Stimulated activated CD8-positive, alpha-beta memory T cell treated with anti-CD3 and anti-CD28 coated beads, Interleukin-15, amount 100 ng/mL, for 24 hours (primary cell): ENCODE data around the gene MAN1C1.
A peak's percentile ranks its signal among the peaks of the same experiment; 100 is the strongest.

Experiments used
- DNase-seq: peaks from one replicate; pipeline ENCODE4 v3.0.0-alpha.2; 2020; ENCODE audit warnings: low read depth

The MAN1C1 gene

GRCh38 chr1:25804244-25804963 lies 187.8 kb downstream of the MAN1C1 start:
- DNase-seq, result no peak

DNA sequence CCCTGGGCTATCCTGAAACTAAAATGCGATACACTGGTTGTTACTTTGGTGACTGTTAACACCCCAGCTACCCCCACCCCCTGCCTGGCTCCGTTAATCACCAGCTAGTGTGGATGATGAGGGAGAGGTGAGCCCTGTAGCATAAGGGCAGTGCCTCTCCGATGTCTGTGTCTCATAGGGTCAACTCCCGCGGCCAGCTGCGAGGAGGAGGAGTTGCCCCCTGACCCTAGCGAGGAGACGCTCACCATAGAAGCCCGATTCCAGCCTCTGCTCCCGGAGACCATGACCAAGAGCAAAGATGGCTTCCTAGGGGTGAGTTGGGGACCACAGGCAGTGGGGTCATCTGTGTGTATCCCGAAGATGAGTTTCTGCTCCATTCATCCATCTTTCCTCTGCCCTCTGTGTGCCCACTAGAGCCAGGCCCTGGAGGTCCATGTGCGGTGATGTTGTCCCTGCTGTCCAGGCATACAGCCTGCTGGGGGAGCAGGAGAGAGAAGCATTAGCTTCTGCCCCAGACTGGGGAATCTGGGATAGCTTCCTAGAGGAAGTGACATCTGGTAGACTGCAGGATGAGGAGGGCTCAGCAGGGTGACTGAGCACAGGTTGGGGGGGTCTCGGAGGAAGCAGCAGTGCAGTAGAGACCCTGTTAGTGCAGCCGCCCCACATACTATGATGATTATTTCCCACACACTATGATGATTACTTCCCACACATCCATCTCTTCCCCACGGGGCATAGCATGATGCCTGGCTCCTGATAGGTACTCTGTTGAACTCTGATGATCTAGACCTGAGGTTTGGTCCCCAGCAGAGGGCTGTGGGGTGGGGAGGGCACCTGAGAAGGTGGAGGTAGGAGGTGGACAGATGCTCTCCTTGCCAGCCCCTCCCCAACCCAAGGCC lies 188.6 kb downstream of the MAN1C1 start:
- no peak for DNase-seq

DNA sequence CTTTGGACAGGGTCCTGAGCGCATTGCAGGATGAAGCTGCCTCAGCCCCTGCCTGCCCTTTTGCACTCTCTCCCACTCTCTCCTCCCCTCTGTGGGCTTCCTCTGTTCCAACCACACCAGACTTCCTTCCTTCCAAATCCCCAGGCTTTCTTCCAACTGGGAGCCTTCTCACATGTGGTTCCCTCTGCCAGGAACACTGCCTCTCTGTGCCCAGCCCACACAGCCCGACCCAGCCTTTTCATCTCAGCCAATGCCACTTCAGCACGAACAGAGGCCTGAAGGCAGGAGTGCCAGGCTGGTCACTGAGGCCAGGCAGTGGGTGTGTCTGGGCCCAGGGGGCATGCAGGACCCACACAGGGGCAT lies 189.3 kb downstream of the MAN1C1 start:
- DNase-seq, result no peak

- DNase-seq, result no peak
Observed at GRCh38 chr1:25806418-25806817, 189.8 kb downstream of the MAN1C1 start.

DNA sequence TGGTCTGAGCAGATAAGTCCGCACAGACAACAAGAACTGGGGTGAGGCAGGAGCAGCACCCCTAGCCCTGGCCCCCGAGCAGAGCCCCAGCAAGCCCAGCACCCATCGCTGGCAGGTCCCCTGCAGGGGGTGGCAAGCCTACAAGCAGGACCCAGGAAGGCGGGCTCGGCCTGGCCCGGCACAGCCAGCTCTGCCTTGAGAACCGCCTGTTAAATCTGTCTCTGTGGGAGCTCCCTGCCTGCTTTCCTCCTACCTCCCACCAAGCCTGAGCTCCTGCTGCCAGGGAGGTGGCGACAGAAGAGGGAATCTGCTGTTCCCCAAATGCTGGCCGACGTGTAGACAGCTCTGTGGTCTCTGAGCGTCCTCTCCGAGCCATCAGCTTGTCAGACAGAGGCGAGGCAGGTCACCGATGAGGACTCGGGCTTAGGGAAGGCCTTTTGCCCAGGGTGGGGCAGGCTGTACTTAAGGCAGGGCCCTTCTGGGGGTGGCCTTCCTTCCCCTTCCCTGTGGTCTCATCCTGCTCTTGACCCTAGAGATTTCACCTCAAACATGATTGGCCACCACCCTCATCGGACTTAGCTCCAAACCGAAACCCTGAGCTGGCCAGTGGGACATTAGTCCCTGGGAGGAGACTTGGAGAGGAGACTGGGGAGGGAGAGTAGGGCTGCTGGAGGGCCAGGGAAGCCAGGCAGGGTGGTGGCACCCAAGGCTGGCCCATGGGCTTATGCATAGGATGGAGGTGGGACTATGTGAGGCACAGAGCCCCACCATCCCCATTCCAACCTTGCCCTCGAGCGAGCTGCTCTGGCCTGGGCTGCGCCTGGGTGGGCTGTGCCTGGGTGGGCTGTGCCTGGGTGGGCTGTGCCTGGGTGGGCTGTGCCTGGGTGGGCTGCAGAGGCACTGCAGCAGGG lies 191.1 kb downstream of the MAN1C1 start:
- DNase-seq, result no peak

DNA sequence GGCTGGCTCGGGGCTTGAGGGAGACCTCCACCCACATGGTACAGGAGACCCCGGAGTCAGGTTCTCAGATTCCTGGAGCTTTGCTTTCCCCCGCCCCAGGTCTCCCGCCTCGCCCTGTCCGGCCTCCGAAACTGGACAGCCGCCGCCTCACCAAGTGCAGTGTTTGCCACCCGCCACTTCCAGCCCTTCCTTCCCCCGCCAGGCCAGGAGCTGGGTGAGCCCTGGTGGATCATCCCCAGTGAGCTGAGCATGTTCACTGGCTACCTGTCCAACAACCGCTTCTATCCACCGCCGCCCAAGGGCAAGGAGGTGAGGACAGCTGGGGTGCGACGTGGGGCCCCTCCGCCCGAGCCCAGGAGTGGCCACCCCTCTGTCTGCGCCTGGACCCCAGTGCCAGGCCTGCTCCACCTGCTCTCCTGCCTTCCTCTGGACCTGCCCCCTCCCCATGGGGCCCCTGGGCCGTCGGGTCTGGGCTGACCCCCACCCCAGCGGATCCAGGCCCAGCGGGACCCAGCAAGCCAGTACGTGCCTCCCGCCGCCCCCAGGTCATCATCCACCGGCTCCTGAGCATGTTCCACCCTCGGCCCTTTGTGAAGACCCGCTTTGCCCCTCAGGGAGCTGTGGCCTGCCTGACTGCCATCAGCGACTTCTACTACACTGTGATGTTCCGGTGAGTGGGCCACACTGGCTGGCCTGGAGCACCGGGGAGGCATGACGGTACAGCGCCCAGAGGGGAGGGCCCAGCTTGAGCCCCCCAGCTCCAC lies 192.1 kb downstream of the MAN1C1 start:
- no peak for DNase-seq

DNA sequence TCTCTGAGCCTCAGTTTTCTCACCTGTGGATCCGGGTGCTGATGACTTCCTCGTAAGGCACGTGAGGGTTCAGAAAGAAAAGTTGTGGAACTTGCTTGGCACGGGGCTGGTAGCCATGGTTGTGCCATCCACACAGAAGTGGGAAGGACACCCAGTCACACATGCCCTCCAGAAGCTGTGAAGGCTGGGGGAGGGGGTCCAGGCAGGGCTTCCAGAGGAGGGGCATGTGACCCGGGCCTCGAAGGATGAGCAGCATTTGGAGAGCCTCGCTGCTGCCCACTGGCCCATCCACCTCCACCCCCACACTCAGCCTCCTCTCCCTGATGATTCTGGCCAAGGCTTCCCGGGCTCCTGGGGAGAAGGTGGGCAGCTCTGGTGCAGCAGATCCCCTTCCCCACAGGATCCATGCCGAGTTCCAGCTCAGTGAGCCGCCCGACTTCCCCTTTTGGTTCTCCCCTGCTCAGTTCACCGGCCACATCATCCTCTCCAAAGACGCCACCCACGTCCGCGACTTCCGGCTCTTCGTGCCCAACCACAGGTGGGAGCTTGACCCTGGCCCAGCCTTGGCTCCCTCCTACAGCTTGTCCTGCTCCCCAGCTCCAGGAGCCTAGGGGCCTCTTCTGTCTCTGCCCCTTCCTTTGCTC lies 192.8 kb downstream of the MAN1C1 start:
- no peak for DNase-seq

DNA sequence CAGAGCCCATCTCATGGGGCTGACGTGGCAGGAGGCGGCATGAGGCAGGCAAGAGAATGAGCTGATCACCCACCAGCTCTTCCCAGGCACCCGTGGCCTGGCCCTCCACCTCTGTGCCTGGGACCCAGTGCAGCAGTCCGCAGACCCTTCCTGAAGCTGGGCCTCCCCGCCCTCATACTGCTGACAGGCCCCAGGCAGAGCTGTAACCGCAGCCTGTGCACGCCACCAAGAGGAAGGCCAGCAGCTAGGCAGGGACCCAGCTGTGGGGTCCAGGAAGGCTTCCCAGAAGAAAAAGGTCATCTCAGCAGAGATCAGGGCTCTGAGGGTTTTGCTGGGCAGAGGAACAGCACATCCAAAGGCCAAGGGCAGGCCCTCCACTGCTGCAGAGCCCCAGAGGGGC lies 193.3 kb downstream of the MAN1C1 start:
- no peak for DNase-seq

GRCh38 chr1:25810341-25811299 lies 194.0 kb downstream of the MAN1C1 start:
- peak; percentile 82 for DNase-seq

DNA sequence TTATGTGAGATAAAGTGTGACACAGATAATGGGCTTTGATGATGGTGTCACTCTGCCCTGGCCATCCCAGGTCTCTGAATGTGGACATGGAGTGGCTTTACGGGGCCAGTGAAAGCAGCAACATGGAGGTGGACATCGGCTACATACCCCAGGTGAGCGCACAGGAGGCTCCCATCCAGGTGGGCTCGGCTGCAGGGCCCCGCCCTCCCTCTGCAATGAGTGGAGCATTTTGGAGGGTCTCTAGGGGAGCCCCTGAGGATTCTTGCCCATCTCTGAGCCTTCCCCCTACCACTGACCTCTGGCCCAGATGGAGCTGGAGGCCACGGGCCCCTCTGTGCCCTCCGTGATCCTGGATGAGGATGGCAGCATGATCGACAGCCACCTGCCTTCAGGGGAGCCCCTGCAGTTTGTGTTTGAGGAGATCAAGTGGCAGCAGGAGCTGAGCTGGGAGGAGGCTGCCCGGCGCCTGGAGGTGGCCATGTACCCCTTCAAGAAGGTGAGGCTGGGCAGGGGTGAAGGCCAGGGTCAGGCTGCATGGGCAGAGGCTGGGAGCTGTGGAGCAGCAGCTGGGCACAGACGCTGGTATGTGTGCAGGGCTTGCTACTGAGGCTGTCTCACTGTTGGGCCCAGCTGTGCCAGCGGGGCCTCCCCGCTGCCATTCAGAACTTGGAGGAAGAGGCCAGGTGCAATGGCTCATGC lies 194.9 kb downstream of the MAN1C1 start:
- no peak for DNase-seq

DNA sequence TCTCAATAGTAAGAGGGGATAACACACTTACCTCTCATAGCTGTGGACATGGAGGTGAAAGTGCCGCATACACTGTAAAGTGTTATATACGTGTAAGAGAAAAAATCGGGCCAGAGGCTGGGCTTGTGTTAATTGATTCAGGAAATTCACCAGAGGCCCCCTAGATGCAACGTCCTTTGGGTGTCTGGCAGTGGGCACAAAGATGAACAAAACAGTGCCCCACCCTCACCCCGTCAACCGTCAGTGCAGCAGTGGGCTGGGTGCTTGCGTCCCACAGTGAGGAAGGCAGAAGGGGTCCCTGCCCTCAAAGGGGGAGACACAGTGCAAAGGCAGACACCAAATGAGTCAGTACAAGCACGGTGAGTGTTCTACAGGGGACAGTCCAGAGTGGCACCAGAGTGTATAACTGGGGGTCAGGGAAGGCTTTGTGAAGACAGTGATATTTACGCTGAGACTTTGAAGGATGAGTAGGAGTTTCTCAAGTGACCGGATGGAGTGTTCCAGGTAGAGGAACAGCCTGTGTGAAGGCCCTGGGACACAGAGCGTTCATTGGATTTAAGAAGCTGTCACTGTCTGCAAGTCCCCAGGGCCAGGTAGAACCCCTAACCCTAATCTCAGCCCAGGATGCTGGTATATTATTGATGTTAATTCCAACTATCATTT lies 196.6 kb downstream of the MAN1C1 start:
- no peak for DNase-seq

DNA sequence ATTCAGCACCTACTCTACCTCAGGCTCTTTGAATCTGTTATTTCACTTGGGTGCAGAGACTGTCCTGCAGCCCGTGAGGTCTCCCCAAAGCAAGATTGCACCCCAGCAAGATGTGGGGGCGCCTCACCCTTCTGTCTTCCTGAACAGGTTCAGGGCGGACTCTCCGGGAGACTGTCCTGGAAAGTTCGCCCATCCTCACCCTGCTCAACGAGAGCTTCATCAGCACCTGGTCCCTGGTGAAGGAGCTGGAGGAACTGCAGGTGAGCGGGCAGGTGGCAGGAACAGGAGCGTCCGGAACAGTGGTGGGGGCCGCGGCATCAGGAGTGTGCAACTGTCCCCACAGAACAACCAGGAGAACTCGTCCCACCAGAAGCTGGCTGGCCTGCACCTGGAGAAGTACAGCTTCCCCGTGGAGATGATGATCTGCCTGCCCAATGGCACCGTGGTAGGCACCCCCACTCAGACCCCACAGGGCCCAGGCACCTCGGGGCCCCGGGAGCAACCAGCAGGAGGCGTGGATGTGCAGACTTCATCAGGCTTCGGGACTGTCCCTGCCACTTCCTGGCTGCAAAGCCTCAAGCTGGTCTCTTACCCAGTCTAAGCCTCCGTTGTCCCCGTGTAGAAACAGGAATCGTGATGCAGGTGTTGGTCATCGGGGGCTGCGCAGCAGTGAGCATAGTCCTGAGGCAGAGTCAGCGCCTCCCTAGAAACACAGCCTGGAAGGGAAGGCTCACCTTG lies 197.3 kb downstream of the MAN1C1 start:
- no peak for DNase-seq

- DNase-seq, result no peak
Observed at GRCh38 chr1:25814549-25815087, 198.0 kb downstream of the MAN1C1 start.

DNA sequence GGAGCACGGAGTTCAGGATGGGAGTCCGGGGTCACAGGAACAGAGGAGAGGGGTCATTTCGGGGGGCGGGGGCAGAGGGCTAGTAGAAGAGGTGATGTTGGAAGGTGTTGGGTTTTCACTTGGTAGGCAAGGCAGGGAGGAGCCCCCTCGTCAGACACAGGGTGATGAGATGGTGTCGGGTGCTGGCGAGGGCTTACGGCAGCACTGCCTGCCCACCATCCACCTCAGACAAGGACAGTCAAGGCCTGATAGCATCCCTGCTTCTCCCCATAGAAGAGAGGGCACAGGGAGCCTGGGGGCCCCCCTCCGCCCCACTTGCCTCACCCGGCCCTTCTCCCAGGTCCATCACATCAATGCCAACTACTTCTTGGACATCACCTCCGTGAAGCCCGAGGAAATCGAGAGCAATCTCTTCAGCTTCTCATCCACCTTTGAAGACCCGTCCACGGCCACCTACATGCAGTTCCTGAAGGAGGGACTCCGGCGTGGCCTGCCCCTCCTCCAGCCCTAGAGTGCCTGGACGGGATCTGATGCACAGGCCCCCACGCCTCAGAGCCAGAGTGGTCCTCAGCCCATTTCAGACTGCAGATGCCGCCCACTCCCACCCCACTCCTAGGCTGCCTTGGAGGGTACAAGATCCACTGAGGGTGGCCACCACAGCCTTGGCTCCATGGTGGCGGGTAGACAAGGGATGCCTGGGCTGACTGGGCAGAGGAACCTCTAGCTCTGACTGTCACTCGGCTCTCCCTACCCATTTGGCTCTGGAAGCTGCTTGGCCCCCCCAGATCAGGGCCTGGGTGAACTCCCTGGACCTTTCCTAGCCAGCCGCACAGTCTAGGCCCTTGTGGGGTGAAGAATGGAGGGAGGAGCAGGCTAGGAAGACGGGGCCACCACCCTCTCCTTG lies 198.9 kb downstream of the MAN1C1 start:
- no peak for DNase-seq

DNA sequence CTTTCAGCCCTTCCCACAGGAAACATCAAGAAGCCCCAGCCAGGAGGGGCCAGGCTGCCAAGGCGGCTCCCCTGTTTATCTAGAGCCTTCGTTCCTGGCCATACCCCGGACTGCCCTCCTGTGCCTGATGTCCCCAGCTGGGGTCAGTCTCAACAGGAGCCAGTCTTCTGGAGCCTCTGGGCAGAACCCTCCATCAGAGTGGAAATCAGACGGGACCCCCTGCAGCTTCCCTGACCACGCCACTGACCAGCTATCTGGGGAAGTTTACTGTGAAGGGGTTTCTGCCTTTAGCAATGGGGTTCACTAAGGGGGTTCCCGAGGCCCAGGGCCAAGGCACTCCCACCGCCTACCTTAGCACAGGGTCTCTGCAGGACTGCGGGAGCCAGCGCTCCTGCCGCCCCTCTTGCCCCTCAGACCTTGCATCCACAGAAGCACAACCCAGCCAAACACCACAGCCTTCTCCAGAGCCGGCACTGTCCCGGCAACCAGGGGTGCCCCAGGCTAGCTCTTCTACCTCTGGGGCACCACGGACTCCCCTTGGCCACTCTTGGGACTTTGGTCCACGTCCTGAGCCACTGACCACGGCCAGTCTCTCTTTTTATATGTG lies 199.6 kb downstream of the MAN1C1 start:
- DNase-seq, result no peak

DNA sequence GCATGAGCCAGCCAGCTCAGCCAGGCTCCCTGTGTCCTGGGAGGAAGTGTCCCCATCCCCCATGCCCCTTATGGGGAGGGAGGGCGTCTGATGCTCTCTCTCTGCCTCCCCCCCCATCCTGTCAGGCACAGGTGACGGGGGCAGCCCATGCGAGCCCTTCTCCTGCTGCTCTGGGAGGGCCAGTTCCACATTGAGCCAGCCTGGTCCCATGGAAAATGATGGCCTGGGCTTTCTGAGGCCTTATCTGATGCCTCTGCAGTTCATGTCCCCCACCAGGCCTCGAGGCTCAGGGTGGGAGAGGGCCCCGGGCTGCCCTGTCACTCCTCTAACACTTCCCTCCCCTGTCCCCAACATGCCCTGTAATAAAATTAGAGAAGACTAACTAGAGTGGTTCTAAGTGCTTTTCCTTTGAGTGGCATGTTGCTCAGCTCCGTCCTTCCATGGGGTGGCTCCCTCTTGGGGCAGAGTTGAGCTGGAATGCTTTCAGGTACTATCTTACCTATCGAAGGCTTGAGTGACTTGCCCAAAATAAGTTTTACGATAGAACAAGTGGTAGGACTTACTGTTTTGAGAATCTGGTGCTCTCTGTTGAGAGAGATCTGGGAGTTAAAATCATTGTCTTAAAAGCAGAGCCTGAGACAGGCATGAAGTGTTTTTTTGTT lies 201.4 kb downstream of the MAN1C1 start:
- no peak for DNase-seq
